CD14-positive monocyte (primary cell): ENCODE measurements around the gene COMT. TPM values are rescaled to one million over a fixed set of nuclear protein-coding genes. Genes with fewer than 3 reads are reported as not detected.

Experiments used
- DNase-seq, 3 donors: peaks; one replicate each; pipeline ENCODE4 v3.0.0-alpha.2; 2011 to 2022
- H2AFZ ChIP-seq: 2 replicates; pipeline ENCODE4 v1.6.0; 2012; ENCODE audit warnings: mild to moderate bottlenecking, low read depth, low read length, inconsistent platforms; ENCODE audit not compliant: insufficient read depth, poor library complexity, severe bottlenecking
- H3K27ac ChIP-seq, 2 donors: 1 replicate in 1 of 2; 2 replicates in 1 of 2; pipeline ENCODE4 v1.5.1; 2012 to 2013; ENCODE audit warnings: low read length in 2 of 2, control low read depth in 1 of 2, inconsistent platforms in 1 of 2, low read depth in 1 of 2, mild to moderate bottlenecking in 1 of 2
- H3K27me3 ChIP-seq, 2 donors: one replicate each; pipeline versions ENCODE4 v1.6.0 to v1.6.1; 2011 to 2013; ENCODE audit warnings: low read length in 2 of 2; ENCODE audit not compliant: control insufficient read depth in 2 of 2, insufficient read depth in 2 of 2
- H3K36me3 ChIP-seq, 2 donors: replicated peaks in 1 of 2; 1 replicate in 1 of 2; 2 replicates in 1 of 2; pipeline versions ENCODE4 v1.5.1 to v1.6.1; 2012 to 2013; ENCODE audit warnings: low read length in 2 of 2, control low read depth in 1 of 2, inconsistent platforms in 1 of 2, mild to moderate bottlenecking in 1 of 2; ENCODE audit not compliant: insufficient read depth in 2 of 2, control insufficient read depth in 1 of 2
- H3K4me1 ChIP-seq, 2 donors: 1 replicate in 1 of 2; 2 replicates in 1 of 2; pipeline versions ENCODE4 v1.5.1 to v1.6.1; 2012 to 2013; ENCODE audit warnings: low read length in 2 of 2, control low read depth in 1 of 2, inconsistent platforms in 1 of 2, mild to moderate bottlenecking in 1 of 2, moderate library complexity in 1 of 2; ENCODE audit not compliant: insufficient read depth in 2 of 2, control insufficient read depth in 1 of 2
- H3K4me2 ChIP-seq: replicated peaks from 2 replicates; pipeline ENCODE3; 2012; ENCODE audit warnings: low read length, moderate library complexity, mild to moderate bottlenecking; ENCODE audit not compliant: poor library complexity, severe bottlenecking; ENCODE audit errors: extremely low read depth
- H3K4me3 ChIP-seq, 3 experiments: fragments of 200-600 bp in 1 of 3; sonication (generic) in 1 of 3; replicated peaks in 1 of 3; 1 replicate in 2 of 3; 2 replicates in 1 of 3; pipeline ENCODE4 v1.5.1; 2011 to 2013; ENCODE audit warnings: low read length in 3 of 3, mild to moderate bottlenecking in 3 of 3, control low read depth in 2 of 3, low read depth in 2 of 3, inconsistent platforms in 1 of 3, moderate library complexity in 1 of 3
- H3K79me2 ChIP-seq: 2 replicates; pipeline ENCODE4 v1.6.0; 2012; ENCODE audit warnings: mild to moderate bottlenecking, control low read depth, inconsistent platforms, low read length, moderate library complexity; ENCODE audit not compliant: insufficient read depth
- H3K9ac ChIP-seq: 2 replicates; pipeline ENCODE4 v1.6.0; 2017; ENCODE audit warnings: low read length, mild to moderate bottlenecking; ENCODE audit not compliant: insufficient read depth, poor library complexity, severe bottlenecking
- H3K9me3 ChIP-seq, 2 donors: replicated peaks in 1 of 2; 1 replicate in 1 of 2; 2 replicates in 1 of 2; pipeline versions ENCODE4 v1.5.1 to v1.6.1; 2012 to 2013; ENCODE audit warnings: low read length in 2 of 2, control low read depth in 1 of 2; ENCODE audit not compliant: control insufficient read depth in 1 of 2, insufficient read depth in 1 of 2
- H4K20me1 ChIP-seq: 2 replicates; pipeline ENCODE4 v1.6.0; 2012; ENCODE audit warnings: mild to moderate bottlenecking, low read length, control low read depth, moderate library complexity; ENCODE audit not compliant: insufficient read depth
- H3K27ac Mint-ChIP-seq, 7 donors: one replicate each; pipeline ENCODE4 v1.8.0; 2020; ENCODE audit warnings: mild to moderate bottlenecking in 7 of 7, mixed read lengths in 7 of 7, moderate library complexity in 6 of 7, inconsistent platforms in 2 of 7
- H3K27me3 Mint-ChIP-seq, 3 donors: one replicate each; pipeline ENCODE4 v1.8.0; 2021 to 2022; ENCODE audit warnings: low read depth in 3 of 3, mild to moderate bottlenecking in 3 of 3, mixed read lengths in 3 of 3, moderate library complexity in 3 of 3, inconsistent platforms in 1 of 3
- H3K36me3 Mint-ChIP-seq, 2 donors: one replicate each; pipeline ENCODE4 v1.8.0; 2020; ENCODE audit warnings: mixed read lengths in 2 of 2, inconsistent platforms in 1 of 2, mild to moderate bottlenecking in 1 of 2
- H3K4me1 Mint-ChIP-seq: one replicate; pipeline ENCODE4 v1.8.0; 2020; ENCODE audit warnings: mild to moderate bottlenecking, mixed read lengths
- H3K4me3 Mint-ChIP-seq, 2 donors: one replicate each; pipeline ENCODE4 v1.8.0; 2020; ENCODE audit warnings: mild to moderate bottlenecking in 2 of 2, mixed read lengths in 2 of 2, moderate library complexity in 1 of 2
- H3K9me3 Mint-ChIP-seq, 7 donors: one replicate each; pipeline ENCODE4 v1.8.0; 2020 to 2022; ENCODE audit warnings: mixed read lengths in 7 of 7, mild to moderate bottlenecking in 6 of 7, moderate library complexity in 6 of 7, inconsistent platforms in 2 of 7
- WGBS: methylation state at CpG from one replicate; pipeline ENCODE4 v1.1.5; 2013; ENCODE audit warnings: missing lambda C conversion rate; ENCODE audit not compliant: insufficient coverage; 5-methylcytosine and 5-hydroxymethylcytosine counted together
- intact Hi-C, 2 donors: fragments of 100-400 bp; cut with micrococcal nuclease; formaldehyde crosslinking; loops; one replicate each; pipeline versions ENCODE4 v1.15.0 to v1.15.1; 2023
- polyA plus RNA-seq, 3 donors: library from polyadenylated mRNA; depleted of rRNA in 1 of 3; unstranded in 2 of 3; stranded (reverse) in 1 of 3; fragments of 300-500 nt in 2 of 3; fragments of >200 nt in 1 of 3; fragmentation: Illumina TruSeq in 2 of 3; gene quantifications; 1 replicate in 2 of 3; 2 replicates in 1 of 3; pipeline ENCODE4 v1.2.3, GENCODE V29; 2012 to 2021
- TF ChIP-seq, protein P1 (sequence below): fragments of 200-600 bp; IDR thresholded peaks from one replicate; pipeline ENCODE4 v1.8.0; 2022; ENCODE audit warnings: antibody characterized with exemption, mild to moderate bottlenecking

COMT gene
- polyA plus RNA-seq, 3 donors: 314 to 400 (median 329) TPM

DNA sequence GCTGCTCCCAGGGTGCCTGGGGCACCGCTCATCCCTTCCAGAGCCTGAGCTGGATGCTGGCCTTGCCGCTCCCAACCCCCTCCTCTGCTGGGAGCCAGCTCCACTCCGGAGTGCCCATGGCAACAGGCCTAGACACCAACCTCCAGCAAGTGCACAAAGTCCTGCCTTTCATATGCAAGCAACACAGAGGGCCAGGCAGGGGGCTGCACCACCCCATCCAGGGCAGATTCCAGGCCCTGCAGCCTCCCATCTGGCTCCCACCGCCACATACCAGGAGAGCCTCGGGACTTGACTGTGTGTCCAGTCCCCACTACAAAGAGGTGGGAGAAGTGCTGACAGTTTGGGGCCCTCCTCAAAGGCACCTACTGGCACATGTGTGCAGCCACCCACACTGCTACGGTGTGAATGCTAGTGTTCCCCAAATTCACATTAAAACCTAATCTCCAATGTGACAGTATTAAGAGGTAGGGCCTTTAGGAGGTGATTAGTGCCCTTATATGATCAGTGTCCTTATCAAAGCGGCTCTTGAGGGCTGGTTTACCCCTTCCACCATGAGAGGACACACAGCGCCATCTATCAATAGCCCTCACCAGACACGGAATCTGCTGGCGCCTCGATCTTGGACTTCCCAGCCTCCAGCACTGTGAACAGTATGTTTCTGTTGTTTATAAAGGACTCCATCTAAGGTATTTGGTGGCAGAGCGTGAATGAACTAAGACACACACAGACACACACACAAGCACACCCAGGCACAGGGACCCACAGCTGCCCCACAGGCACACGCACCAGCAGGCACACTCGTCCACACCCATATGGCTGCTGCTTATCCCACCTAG lies 58.9 kb downstream of the COMT start:
- Mint-ChIP-seq H3K9me3 (peaks cover 17 to 23% (median 19%) of the 10 kb centered on the region in 7 donors), H3K36me3 (no peaks in the 10 kb centered on the region), H3K27ac (no peak overlapping the region), H3K27me3 (peaks cover 9 to 19% (median 10%) of the 10 kb centered on the region in 3 donors), H3K4me1 (no peaks in the 10 kb centered on the region), H3K4me3 (no peak overlapping the region)
- H3K4me3 ChIP-seq: no peak overlapping the region
- no peaks in the 10 kb centered on the region for H4K20me1 ChIP-seq
- no peaks in the 10 kb centered on the region for H3K36me3 ChIP-seq
- intact Hi-C loops: no loop called here
- TF ChIP-seq, protein P1, sequence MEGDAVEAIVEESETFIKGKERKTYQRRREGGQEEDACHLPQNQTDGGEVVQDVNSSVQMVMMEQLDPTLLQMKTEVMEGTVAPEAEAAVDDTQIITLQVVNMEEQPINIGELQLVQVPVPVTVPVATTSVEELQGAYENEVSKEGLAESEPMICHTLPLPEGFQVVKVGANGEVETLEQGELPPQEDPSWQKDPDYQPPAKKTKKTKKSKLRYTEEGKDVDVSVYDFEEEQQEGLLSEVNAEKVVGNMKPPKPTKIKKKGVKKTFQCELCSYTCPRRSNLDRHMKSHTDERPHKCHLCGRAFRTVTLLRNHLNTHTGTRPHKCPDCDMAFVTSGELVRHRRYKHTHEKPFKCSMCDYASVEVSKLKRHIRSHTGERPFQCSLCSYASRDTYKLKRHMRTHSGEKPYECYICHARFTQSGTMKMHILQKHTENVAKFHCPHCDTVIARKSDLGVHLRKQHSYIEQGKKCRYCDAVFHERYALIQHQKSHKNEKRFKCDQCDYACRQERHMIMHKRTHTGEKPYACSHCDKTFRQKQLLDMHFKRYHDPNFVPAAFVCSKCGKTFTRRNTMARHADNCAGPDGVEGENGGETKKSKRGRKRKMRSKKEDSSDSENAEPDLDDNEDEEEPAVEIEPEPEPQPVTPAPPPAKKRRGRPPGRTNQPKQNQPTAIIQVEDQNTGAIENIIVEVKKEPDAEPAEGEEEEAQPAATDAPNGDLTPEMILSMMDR: no peak
- no peaks in the 10 kb centered on the region for H3K79me2 ChIP-seq
- no peak overlapping the region for H2AFZ ChIP-seq
- no peak for DNase-seq
- no peaks in the 10 kb centered on the region for H3K4me1 ChIP-seq
- no peak overlapping the region for H3K27ac ChIP-seq
- H3K9me3 ChIP-seq: peaks cover 3 to 16% of the 10 kb centered on the region in 2 donors
- H3K9ac ChIP-seq: no peak overlapping the region
- no peaks in the 10 kb centered on the region for H3K27me3 ChIP-seq
- 100% methylated on average over 2 of the region's 14 CpGs for WGBS
- H3K4me2 ChIP-seq: no peak overlapping the region

GRCh38 chr22:20001082-20001638 lies 59.6 kb downstream of the COMT start:
- H3K27ac ChIP-seq: no peak overlapping the region
- H2AFZ ChIP-seq: no peak overlapping the region
- H3K27me3 ChIP-seq: no peaks in the 10 kb centered on the region
- H3K27ac Mint-ChIP-seq: no peak overlapping the region
- DNase-seq: no peak
- H3K4me3 Mint-ChIP-seq: no peak overlapping the region
- peaks cover 3 to 16% of the 10 kb centered on the region in 2 donors for H3K9me3 ChIP-seq
- H3K27me3 Mint-ChIP-seq: peaks cover 10 to 17% (median 11%) of the 10 kb centered on the region in 3 donors
- H3K9me3 Mint-ChIP-seq: peaks cover 17 to 23% (median 19%) of the 10 kb centered on the region in 7 donors
- H3K79me2 ChIP-seq: no peaks in the 10 kb centered on the region
- no peaks in the 10 kb centered on the region for H3K36me3 ChIP-seq
- H3K9ac ChIP-seq: no peak overlapping the region
- H4K20me1 ChIP-seq: no peaks in the 10 kb centered on the region
- no peaks in the 10 kb centered on the region for H3K4me1 Mint-ChIP-seq
- intact Hi-C loops: no loop called here
- H3K4me3 ChIP-seq: no peak overlapping the region
- no peaks in the 10 kb centered on the region for H3K36me3 Mint-ChIP-seq
- WGBS: 37% methylated on average over 8 of the region's 11 CpGs
- TF ChIP-seq, protein P1: no peak
- no peaks in the 10 kb centered on the region for H3K4me1 ChIP-seq
- H3K4me2 ChIP-seq: no peak overlapping the region
